ENCODE measurements around the gene TBC1D2B.

TBC1D2B gene

DNA sequence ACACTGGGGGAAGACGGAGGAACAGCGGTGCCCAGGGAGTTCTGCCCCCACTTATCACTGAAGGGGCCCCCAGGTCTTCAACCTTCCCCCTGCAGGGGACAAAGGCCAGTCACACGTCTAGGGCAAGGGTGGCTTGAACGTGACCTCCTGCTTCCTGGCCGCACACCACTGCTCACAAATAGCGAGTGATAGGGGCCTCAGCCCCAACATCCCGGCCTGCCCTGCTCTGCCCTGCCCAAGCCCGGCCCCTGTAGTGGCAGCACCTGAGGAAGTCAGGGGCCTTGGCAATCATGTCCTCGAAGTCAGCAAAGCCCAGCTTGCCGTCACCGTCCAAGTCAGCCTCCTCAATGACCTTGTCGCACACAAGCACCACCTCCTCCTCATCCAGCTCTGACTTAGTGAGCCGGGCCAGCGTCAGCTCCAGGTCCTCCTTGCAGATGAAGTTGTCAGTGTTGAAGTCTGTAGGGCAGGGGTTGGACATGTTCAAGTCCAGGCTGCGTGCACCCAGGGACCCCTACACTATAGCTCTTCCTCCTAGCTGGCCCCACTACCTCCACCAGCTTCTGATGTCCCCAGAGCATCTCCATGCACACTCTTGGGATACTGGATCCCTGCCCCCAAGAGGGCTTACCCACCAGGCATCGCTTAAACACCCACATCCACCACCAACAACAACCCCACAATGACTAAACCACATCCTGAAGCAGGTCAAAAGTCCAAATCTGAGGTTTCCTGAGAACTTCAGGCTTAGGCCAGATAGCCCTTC is 28.1 kb upstream of the TBC1D2B start:
- H3K4me1 ChIP-seq (ENCODE audit: control insufficient read depth, insufficient read depth, low read length): no peaks in the 10 kb centered on the region
- ChIA-PET POLR2A (no interaction called here), CTCF (interaction anchor here (1.1 to 11.0 kb wide), 3 partner anchors 106 to 148 kb away, joined by 9 to 183 read pairs (median 72); no protein-coding TSS in a partner anchor)
- H3K4me3 ChIP-seq (ENCODE audit: low read depth, low read length): no peak overlapping the region
- H3K36me3 ChIP-seq (ENCODE audit: control insufficient read depth in 2 of 2, insufficient read depth in 1 of 2, low read length in 2 of 2): peaks cover 0 to 7% of the 10 kb centered on the region in 2 experiments; a peak in 2 of 3 replicates
- TF ChIP-seq EGR2 (tag by site-specific recombination; IDR thresholded peaks at IDR 0.05; ENCODE audit: low read depth): 0 out of 2 replicates have a peak, but pooled peaks have one; percentile 11
- TF ChIP-seq TRIM28 (IDR thresholded peaks at IDR 0.05; ENCODE audit: borderline replicate concordance, low read length): no peak
- no peak overlapping the region for H3K27ac ChIP-seq (ENCODE audit: extremely low read depth, low read depth, low read length)
- no peaks in the 10 kb centered on the region for H3K9me3 ChIP-seq (ENCODE audit: control insufficient read depth, insufficient read depth, low read depth, low read length)

DNA sequence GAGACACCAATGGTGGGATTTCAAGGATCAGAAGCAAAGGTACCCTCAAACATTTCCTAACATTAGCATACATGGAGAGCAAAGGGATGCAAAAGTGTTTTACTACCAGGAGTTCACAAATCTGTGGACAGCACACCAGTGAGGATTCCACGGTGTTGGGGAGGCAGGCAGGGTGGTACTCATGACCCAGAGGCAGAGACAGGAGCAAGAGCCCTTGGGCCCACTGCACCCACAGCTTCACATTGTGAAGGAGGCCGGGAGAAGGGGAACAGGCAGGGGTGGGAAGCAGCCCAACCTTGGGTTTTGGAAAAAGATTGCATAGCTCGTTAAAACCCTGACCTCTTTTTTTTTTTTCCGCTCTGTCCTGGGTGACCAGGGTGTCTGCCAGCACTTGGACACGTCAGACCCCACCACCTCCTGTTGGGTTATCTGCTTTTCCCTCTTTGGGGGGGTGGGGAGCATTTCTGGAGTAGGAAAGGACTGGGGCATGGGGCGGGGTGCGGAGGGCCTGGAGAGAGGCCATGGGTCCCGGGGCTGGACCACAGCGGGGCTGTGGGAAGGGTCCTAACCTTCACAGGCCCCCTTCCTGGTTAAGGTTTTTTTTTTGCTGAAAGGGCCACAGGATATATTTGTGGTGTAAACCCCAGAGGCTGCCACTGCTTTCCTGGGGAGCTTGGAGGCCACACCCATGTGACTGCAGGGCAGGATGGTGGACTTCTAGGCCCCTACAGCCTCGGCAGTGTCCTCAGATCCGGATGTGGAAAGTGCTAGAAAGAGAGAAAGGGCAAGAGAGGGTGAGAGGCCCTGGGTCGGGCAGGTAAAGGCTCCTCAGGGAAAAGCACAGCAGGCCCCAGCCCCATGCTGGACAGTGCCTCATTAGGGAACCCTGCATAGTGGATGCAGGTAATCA is 27.3 kb upstream of the TBC1D2B start:
- peaks cover 0 to 7% of the 10 kb centered on the region in 2 experiments; a peak in 2 of 3 replicates for H3K36me3 ChIP-seq (ENCODE audit: control insufficient read depth in 2 of 2, insufficient read depth in 1 of 2, low read length in 2 of 2)
- no peak for TF ChIP-seq ZNF341 (tag by site-specific recombination; IDR thresholded peaks at IDR 0.05; ENCODE audit: low read depth)
- no peak for TF ChIP-seq ZNF354C (tag by site-specific recombination; IDR thresholded peaks at IDR 0.05; ENCODE audit: borderline replicate concordance, low read depth)
- TF ChIP-seq ZNF266 (tag by site-specific recombination; IDR thresholded peaks at IDR 0.05; ENCODE audit: low read depth): no peak
- TF ChIP-seq, protein P1, sequence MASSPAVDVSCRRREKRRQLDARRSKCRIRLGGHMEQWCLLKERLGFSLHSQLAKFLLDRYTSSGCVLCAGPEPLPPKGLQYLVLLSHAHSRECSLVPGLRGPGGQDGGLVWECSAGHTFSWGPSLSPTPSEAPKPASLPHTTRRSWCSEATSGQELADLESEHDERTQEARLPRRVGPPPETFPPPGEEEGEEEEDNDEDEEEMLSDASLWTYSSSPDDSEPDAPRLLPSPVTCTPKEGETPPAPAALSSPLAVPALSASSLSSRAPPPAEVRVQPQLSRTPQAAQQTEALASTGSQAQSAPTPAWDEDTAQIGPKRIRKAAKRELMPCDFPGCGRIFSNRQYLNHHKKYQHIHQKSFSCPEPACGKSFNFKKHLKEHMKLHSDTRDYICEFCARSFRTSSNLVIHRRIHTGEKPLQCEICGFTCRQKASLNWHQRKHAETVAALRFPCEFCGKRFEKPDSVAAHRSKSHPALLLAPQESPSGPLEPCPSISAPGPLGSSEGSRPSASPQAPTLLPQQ (tag by site-specific recombination; IDR thresholded peaks at IDR 0.05): no peak
- TF ChIP-seq ZNF473 (tag by site-specific recombination; IDR thresholded peaks at IDR 0.05): no peak
- ChIA-PET CTCF (interaction anchor here (0.9 to 11.0 kb wide), 5 partner anchors 7 to 147 kb away, joined by 3 to 183 read pairs (median 7); no protein-coding TSS in a partner anchor), POLR2A (no interaction called here)
- H3K9me3 ChIP-seq (ENCODE audit: control insufficient read depth, insufficient read depth, low read depth, low read length): no peaks in the 10 kb centered on the region
- H3K27ac ChIP-seq (ENCODE audit: extremely low read depth, low read depth, low read length): no peak overlapping the region
- H3K4me3 ChIP-seq (ENCODE audit: low read depth, low read length): no peak overlapping the region
- H3K4me1 ChIP-seq (ENCODE audit: control insufficient read depth, insufficient read depth, low read length): no peaks in the 10 kb centered on the region

DNA sequence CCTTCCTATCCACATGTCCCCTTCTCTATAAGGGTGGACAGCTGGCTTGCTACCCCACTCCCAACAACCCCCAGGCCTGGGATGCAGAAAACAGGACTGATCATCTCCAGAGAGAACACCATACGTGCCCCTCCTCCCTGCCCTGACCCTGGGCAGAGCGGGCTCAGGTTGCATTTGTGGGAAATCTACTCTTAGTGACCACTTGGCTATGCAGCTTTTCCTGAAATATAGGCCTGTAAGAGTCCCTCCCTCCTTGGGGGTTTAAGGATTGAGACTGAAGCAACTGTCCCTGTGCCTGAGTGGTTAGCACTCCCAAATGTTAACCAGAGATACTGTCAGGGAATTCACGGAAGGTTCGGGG is 26.6 kb upstream of the TBC1D2B start:
- H3K27ac ChIP-seq (ENCODE audit: extremely low read depth, low read depth, low read length): no peak overlapping the region

More for the DNA sequence above, 26.6 kb upstream of the TBC1D2B start:
- TF ChIP-seq SP2 (tag by site-specific recombination; IDR thresholded peaks at IDR 0.05) (no peak), ZNF548 (tag by site-specific recombination; IDR thresholded peaks at IDR 0.05) (no peak), ZSCAN23 (tag by site-specific recombination; IDR thresholded peaks at IDR 0.05) (no peak), KLF10 (tag by site-specific recombination; IDR thresholded peaks at IDR 0.05) (no peak), MEIS1 (CRISPR knock-in tag; IDR thresholded peaks at IDR 0.05; ENCODE audit: borderline replicate concordance) (no peak), ZNF391 (tag by site-specific recombination; IDR thresholded peaks at IDR 0.05; ENCODE audit: borderline replicate concordance, low read depth) (no peak), ZNF677 (tag by site-specific recombination; IDR thresholded peaks at IDR 0.05) (no peak), ZNF184 (tag by site-specific recombination; IDR thresholded peaks at IDR 0.05) (no peak), TRIM28 (IDR thresholded peaks at IDR 0.05; ENCODE audit: borderline replicate concordance, low read length) (no peak), ZSCAN4 (tag by site-specific recombination; IDR thresholded peaks at IDR 0.05) (no peak), ZNF664 (tag by site-specific recombination; IDR thresholded peaks at IDR 0.05) (no peak), EGR2 (tag by site-specific recombination; IDR thresholded peaks at IDR 0.05; ENCODE audit: low read depth) (no peak), ZFP41 (tag by site-specific recombination; IDR thresholded peaks at IDR 0.05; ENCODE audit: borderline replicate concordance) (no peak), ZIC2 (tag by site-specific recombination; IDR thresholded peaks at IDR 0.05) (no peak), ZNF544 (tag by site-specific recombination; IDR thresholded peaks at IDR 0.05) (no peak), ZNF114 (tag by site-specific recombination; IDR thresholded peaks at IDR 0.05) (no peak), ZNF658 (tag by site-specific recombination; IDR thresholded peaks at IDR 0.05) (no peak), OVOL3 (tag by site-specific recombination; IDR thresholded peaks at IDR 0.05) (no peak)
- TF ChIP-seq, protein P2, sequence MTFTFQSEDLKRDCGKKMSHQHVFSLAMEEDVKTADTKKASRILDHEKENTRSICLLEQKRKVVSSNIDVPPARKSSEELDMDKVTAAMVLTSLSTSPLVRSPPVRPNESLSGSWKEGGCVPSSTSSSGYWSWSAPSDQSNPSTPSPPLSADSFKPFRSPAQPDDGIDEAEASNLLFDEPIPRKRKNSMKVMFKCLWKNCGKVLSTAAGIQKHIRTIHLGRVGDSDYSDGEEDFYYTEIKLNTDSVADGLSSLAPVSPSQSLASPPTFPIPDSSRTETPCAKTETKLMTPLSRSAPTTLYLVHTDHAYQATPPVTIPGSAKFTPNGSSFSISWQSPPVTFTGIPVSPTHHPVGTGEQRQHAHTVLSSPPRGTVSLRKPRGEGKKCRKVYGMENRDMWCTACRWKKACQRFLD (tag by site-specific recombination; IDR thresholded peaks at IDR 0.05): no peak
- Histone ChIP-seq H3K4me3 (ENCODE audit: low read depth, low read length) (no peak overlapping the region), H3K9me3 (ENCODE audit: control insufficient read depth, insufficient read depth, low read depth, low read length) (no peaks in the 10 kb centered on the region), H3K4me1 (ENCODE audit: control insufficient read depth, insufficient read depth, low read length) (no peaks in the 10 kb centered on the region), H3K36me3 (ENCODE audit: control insufficient read depth in 2 of 2, insufficient read depth in 1 of 2, low read length in 2 of 2) (peaks cover 0 to 7% of the 10 kb centered on the region in 2 experiments; a peak in 2 of 3 replicates)
- ChIA-PET CTCF (interaction anchor here (0.9 to 11.0 kb wide), 5 partner anchors 8 to 137 kb away, joined by 3 to 183 read pairs (median 7); no protein-coding TSS in a partner anchor), POLR2A (no interaction called here)

All from HEK293 (cell line).